Activated naive CD4-positive, alpha-beta T cell treated with anti-CD3 and anti-CD28 coated beads, Interleukin-2, amount 50 U/mL, for 24 hours (primary cell): Measurements from ENCODE around the gene NOC4L.

Source experiments
- H3K27ac Mint-ChIP-seq: one replicate; pipeline ENCODE4 v1.8.0; 2021; ENCODE audit warnings: mild to moderate bottlenecking, mixed read lengths
- H3K27me3 Mint-ChIP-seq: one replicate; pipeline ENCODE4 v1.8.0; 2021; ENCODE audit warnings: mixed read lengths
- H3K36me3 Mint-ChIP-seq: one replicate; pipeline ENCODE4 v1.8.0; 2021; ENCODE audit warnings: mixed read lengths
- H3K4me1 Mint-ChIP-seq: one replicate; pipeline ENCODE4 v1.8.0; 2021; ENCODE audit warnings: mixed read lengths
- H3K4me3 Mint-ChIP-seq: one replicate; pipeline ENCODE4 v1.8.0; 2021; ENCODE audit warnings: mild to moderate bottlenecking, mixed read lengths
- H3K9me3 Mint-ChIP-seq: one replicate; pipeline ENCODE4 v1.8.0; 2021; ENCODE audit warnings: mixed read lengths

The NOC4L gene

GRCh38 chr12:132196873-132197390 is 52.7 kb downstream of the NOC4L start:
- H3K4me3 Mint-ChIP-seq: no peak overlapping the region
- H3K9me3 Mint-ChIP-seq: no peaks in the 10 kb centered on the region
- H3K27ac Mint-ChIP-seq: no peak overlapping the region
- H3K36me3 Mint-ChIP-seq: peaks cover 6% of the 10 kb centered on the region
- no peaks in the 10 kb centered on the region for H3K27me3 Mint-ChIP-seq
- H3K4me1 Mint-ChIP-seq: no peaks in the 10 kb centered on the region

- no peaks in the 10 kb centered on the region for H3K27me3 Mint-ChIP-seq
- H3K9me3 Mint-ChIP-seq: no peaks in the 10 kb centered on the region
- no peaks in the 10 kb centered on the region for H3K4me1 Mint-ChIP-seq
- no peak overlapping the region for H3K4me3 Mint-ChIP-seq
- H3K36me3 Mint-ChIP-seq: peaks cover 6% of the 10 kb centered on the region
- no peak overlapping the region for H3K27ac Mint-ChIP-seq
These were observed 53.5 kb downstream of the NOC4L start for GRCh38 chr12:132197581-132198354.

- Mint-ChIP-seq H3K4me3 (no peak overlapping the region), H3K4me1 (no peaks in the 10 kb centered on the region), H3K27me3 (peaks cover 3% of the 10 kb centered on the region), H3K9me3 (no peaks in the 10 kb centered on the region), H3K36me3 (peaks cover 2% of the 10 kb centered on the region), H3K27ac (no peak overlapping the region)
These were observed 54.8 kb downstream of the NOC4L start for GRCh38 chr12:132199101-132199500.

GRCh38 chr12:132199526-132200319 is 55.5 kb downstream of the NOC4L start:
- Mint-ChIP-seq H3K4me1 (no peaks in the 10 kb centered on the region), H3K27ac (no peak overlapping the region), H3K36me3 (no peaks in the 10 kb centered on the region), H3K4me3 (no peak overlapping the region), H3K27me3 (peaks cover 9% of the 10 kb centered on the region), H3K9me3 (no peaks in the 10 kb centered on the region)

GRCh38 chr12:132200800-132201199 is 56.5 kb downstream of the NOC4L start:
- Mint-ChIP-seq H3K27me3 (peaks cover 11% of the 10 kb centered on the region), H3K4me1 (no peaks in the 10 kb centered on the region), H3K27ac (no peak overlapping the region), H3K36me3 (no peaks in the 10 kb centered on the region), H3K4me3 (no peak overlapping the region), H3K9me3 (no peaks in the 10 kb centered on the region)

DNA sequence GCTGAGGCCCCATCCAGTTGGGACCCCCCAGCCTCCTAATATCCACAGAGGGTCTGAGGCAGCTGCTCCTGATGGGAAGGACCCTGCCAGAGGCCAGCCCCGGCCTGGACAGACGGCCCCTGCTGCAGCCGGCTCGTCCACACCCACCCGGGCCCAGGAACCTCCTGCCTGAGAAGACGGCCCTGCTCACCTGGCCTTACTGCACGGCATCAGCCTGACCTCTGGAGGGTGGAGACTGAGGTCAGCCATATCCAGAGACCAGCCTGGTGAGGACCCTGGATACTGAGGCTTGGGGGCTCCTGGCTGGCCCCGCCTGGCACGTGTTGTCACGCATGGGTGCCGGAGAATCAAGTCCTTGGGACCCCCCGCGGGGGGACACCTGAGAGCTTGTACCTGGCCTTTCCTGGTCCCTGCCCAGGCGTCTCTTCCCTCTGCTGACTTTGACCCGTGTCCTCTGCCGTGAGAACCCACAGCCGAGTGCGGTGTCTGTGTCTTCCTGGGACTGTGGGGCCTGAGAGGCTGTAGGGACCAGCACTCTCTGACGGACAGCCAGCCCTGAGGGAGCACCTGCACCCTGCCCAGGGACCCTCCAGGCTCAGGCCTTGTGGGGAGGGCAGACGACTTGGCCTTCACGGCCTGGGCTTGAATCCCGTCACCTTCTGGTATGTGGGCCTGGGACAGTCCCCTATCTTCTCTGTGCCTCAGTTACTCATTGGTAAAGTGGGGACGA is 57.3 kb downstream of the NOC4L start:
- H3K36me3 Mint-ChIP-seq: no peaks in the 10 kb centered on the region
- no peak overlapping the region for H3K27ac Mint-ChIP-seq
- H3K4me1 Mint-ChIP-seq: no peaks in the 10 kb centered on the region
- peaks cover 12% of the 10 kb centered on the region for H3K27me3 Mint-ChIP-seq
- no peak overlapping the region for H3K4me3 Mint-ChIP-seq
- H3K9me3 Mint-ChIP-seq: no peaks in the 10 kb centered on the region
